Fibroblast of lung (primary cell): Measurements from ENCODE around the gene ADGRB3.

Experiments used
- EZH2 ChIP-seq: IDR thresholded peaks from 2 replicates; pipeline ENCODE4 v1.5.1; 2012; ENCODE audit warnings: low read length, control low read depth, mild to moderate bottlenecking; ENCODE audit errors: missing control alignments
- TF ChIP-seq, protein P1 (sequence below), 2 donors: IDR thresholded peaks in 1 of 2; conservative IDR thresholded peaks in 1 of 2; 1 replicate in 1 of 2; 2 replicates in 1 of 2; pipeline ENCODE4 v1.5.1; 2011 to 2012; ENCODE audit warnings: low read length in 2 of 2, control low read depth in 1 of 2, inconsistent platforms in 1 of 2, low read depth in 1 of 2, mild to moderate bottlenecking in 1 of 2

DNA sequence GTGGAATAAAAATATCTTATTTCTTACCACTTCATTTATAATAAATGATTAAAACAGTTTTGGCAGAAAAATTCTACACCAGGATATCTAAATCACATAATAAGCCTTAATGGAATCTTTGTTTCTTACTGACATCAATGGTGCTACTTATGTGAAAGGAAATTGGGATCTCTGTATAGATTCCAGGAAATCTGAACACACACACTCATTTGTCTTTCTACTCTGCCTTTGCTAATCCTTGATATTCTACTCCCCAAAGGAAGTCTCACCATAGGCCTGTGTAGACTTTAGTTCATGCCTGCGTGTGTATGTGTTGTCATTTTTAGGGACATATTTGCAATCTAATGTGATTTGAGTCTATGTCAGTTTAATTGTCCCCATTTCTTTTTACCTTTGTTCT lies 7.9 kb downstream of the ADGRB3 start:
- no peak for TF ChIP-seq EZH2
- TF ChIP-seq, protein P1, sequence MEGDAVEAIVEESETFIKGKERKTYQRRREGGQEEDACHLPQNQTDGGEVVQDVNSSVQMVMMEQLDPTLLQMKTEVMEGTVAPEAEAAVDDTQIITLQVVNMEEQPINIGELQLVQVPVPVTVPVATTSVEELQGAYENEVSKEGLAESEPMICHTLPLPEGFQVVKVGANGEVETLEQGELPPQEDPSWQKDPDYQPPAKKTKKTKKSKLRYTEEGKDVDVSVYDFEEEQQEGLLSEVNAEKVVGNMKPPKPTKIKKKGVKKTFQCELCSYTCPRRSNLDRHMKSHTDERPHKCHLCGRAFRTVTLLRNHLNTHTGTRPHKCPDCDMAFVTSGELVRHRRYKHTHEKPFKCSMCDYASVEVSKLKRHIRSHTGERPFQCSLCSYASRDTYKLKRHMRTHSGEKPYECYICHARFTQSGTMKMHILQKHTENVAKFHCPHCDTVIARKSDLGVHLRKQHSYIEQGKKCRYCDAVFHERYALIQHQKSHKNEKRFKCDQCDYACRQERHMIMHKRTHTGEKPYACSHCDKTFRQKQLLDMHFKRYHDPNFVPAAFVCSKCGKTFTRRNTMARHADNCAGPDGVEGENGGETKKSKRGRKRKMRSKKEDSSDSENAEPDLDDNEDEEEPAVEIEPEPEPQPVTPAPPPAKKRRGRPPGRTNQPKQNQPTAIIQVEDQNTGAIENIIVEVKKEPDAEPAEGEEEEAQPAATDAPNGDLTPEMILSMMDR (conservative IDR thresholded peaks at IDR 0.05 in 1 of 2, IDR thresholded peaks at IDR 0.05 in 1 of 2; ENCODE audit: low read depth in 1 of 2, low read length in 2 of 2): no peak
